GM21367 (cell line): ENCODE measurements around the gene ZFAND5.

ENCODE experiments used
- ATAC-seq: cut with Tn5 transposase; IDR thresholded peaks from one replicate; pipeline ENCODE4 v1.9.1; 2021; ENCODE audit not compliant: unreplicated experiment

ZFAND5 gene

DNA sequence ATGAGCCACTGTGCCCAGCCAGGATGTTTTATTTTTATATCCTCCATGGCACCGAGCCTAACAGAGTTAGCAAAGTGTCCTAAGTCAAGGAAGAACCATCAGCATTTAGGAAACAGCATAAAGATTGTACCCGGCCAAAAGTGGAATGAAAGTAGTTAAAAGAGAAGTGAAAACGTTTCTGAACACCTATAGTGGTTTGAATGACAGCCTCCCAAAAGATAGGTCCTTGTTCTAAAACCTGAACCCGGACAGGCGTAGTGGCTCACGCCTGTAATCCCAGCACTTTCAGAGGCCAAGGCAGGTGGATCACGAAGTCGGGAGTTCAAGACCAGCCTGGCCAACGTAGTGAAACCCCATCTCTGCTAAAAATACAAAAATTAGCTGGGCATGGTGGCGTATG is 37.4 kb downstream of the ZFAND5 start:
- ATAC-seq, result no peak

DNA sequence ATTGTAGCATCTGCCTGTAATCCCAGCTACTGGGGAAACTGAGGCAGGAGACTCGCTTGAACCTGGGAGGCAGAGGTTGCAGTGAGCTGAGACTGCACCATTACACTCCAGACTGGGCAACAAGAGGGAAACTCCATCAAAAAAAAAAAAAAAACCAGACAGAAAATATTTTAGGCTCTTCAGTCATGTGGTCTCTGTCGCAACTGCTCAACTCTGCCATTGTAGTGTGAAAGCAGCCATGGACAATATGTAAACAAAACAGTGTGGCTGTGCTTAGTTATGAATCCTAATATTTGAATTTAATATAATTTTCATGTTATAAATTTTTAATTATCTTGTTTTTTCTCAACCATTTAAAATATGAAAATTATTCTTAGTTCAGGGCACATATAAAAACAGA is 38.4 kb downstream of the ZFAND5 start:
- ATAC-seq, result no peak

DNA sequence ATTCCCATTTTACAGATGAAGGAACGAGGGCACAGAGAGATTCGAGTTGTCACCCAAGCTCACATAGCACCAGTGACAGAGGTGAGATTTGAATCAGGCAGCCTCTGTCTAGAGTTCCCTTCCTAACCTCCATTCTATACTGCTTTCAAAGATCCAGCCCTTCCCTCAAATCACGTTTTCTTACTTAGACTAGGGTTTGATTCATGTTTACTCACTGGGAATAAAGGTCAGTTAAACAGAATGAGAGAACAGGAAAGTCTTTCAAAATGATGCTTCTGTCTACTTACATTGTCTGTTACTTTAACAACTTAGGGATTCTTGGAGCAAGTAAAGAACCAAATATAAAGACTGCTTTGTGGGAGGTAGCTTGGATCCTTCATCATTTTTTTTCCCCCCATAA is 40.0 kb downstream of the ZFAND5 start:
- ATAC-seq, result no peak

DNA sequence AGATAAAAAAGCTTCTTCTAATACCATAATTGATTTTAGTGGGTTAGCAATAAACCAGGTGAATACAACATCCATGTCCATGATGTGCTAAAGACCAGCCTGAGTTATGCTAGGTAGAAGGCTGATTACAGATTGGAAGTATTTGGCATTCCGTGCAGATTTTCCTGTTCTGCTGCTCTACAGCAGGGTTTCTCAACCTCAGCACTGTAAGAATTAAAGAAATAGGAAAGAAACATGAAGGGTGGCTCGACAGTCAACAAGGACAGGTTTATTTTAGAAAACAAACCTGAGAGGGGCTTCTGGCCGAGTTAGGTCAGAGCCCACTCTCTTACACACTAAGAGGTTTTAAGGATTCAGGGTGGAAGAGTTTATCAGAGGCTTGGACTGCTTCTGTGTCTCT is 42.3 kb downstream of the ZFAND5 start:
- ATAC-seq, result no peak

DNA sequence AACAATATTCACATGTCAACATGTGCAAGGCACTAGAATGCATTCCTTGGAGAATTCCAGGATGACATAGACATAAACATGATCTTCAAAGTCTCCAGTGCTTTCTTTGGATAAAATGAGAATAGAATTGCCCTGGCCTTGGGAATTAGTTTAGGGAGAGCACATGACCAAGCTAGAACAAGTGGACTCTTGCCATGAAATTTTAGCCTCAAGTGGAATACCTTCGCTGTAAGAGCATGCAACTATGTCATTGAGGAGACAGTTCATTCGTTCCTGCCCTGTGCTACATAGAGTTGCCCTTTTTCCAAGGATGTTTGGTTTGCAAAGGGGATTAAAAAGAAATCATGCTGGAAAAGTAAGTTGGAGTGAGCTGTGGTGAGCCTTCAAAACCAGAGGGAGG is 42.7 kb downstream of the ZFAND5 start:
- no peak for ATAC-seq

DNA sequence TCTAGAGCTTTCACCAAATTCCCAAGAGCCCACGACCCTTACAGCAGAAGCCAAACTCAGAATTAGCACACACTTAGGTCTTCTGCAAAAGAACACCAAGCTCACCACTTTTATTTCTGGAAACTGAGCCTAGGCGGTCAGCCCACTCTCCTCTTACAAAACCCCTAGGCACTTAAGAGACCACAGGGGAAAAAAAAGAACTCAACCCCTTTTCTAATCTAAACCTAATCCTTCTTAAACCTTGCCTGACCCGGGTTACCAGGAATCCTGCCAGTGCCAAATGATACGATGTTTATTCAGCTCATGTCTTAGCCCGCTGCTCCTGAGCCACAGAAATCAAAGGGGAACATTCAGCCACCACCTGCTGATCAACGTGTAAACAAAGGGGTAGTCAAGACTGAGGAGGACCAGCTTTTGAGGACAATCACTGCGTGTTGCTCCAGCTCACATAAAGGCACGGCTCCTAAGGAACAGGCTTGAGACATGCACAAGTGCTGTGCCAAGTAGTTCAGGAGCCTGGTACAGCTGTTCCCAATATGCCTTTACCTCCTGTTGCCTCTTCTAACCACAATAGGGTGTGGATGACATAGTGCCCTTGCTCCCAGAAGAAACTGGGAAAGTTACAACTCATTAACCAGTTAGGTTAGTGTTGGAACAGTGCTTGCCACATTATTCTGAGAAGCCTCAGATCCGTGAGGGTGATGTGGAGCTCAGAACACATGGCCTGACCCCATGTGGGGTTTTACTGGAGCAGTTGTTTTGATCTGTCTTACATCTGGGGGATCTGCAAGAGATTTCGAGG is 49.3 kb downstream of the ZFAND5 start:
- no peak for ATAC-seq

DNA sequence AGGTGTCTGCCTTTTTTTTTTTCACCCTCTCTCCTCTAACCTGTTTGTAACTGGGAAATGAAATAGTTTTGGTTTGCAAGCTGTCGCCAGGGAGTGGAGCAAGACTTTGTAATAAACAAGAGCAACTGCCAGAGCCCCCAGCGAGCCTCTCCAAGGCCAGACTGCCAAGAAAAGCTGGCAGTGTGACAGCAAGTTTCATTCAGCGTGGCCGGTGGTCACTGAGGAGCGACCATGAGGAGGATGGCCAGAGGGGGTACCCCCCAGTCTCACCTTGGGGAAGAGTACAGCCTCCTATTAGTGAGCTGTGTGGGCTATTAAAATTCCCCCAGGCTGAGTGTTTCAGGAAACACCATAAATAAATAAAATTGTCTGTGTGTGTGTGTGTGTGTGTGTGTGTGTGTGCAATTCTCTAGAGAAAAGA is 49.9 kb downstream of the ZFAND5 start:
- ATAC-seq, result no peak

DNA sequence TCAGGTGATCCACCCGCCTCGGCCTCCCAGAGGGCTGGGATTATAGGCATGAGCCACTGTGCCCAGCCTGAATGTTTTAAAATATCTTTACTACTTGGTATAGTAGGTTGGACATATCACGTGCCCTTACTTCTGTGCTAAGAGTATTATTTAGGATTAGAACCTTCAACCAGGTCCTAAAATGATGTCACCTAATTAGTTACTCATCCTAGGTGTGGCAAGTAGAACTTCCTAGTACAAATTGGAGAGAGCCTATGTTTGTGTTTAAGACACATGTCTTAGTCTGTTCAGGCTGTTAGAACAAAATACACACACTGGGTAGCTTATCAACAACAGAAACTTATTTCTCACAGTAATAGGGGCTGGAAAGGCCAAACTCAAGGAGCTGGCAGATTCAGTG is 51.5 kb downstream of the ZFAND5 start:
- ATAC-seq, result no peak

DNA sequence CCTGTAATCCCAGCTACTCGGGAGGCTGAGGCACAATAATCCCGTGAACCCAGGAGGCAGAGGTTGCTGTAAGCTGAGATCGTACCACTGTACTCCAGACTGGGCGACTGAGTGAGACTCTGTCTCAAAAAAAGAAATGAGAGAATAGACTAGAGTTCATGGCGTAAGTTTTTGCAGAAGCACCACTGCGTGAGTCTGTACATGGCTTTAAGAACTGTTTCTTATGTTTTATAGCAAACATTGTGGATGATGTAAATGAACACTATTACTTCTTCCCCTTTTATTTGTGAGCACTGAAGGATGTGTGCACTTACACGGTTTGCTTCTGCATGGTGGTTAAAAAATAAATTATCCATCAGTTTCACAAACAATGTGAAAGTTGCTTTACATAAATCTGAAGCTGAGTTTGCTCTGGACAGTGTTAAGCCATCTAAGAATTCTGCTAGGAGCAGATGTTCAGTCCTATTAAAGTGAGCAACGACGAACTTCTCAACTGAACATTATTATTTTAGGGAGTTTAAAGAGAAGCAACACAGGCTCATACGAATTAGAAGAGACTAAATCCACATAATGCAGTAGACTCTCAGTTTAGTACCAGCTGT is 52.5 kb downstream of the ZFAND5 start:
- ATAC-seq, result no peak

DNA sequence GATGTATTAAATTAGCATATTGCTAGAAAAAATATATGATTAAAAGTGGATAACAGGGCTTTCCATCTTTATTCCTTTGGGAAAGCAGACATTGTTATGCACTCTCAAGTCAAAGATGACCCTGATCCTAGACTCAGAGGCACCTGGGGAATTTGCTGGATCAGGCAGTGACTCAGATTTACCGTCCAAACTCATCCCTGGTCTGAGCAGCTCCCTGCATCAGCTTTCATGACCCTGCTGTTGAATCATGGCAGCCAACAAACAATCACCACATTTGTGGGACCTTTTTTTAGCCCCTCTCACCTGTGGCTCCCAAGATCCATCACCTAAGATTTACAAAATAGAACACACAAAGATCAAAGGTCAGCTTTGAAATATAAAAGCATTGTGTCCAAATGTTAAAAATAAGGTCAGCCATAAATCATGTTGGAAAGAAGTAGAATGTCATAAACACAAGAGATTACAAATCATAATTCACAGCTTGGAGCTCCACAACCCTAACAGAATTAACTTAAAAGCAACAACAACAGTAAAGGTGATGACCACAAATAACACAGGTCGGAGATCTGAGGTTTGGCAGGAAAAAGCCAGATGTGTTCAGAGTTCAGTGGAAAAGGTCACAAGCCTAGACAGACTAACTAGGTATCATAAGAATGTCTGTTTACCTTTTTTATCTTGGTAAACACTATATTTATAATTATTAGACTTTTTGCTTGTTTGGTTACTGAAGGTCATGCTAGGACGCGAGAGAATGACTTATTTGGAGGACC is 55.5 kb downstream of the ZFAND5 start:
- no peak for ATAC-seq

DNA sequence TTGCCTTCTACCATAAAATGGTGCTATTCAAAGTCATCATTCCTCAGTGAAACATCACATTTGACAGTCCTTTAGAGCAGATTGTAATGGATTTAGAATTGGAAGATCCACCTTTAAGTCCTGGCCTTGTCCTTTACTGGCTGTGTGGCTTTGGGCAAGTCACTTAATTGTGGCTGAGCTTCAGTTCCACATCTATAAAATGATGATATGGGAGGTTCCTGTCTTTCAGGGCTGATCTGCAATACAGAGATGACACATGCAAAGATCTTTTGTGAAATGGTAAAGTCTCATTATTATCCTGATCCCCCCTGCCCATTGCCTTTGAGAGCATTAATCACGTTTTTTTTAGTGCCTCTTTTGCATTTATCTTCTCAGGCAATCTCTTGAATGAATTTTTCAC is 58.2 kb downstream of the ZFAND5 start:
- no peak for ATAC-seq

DNA sequence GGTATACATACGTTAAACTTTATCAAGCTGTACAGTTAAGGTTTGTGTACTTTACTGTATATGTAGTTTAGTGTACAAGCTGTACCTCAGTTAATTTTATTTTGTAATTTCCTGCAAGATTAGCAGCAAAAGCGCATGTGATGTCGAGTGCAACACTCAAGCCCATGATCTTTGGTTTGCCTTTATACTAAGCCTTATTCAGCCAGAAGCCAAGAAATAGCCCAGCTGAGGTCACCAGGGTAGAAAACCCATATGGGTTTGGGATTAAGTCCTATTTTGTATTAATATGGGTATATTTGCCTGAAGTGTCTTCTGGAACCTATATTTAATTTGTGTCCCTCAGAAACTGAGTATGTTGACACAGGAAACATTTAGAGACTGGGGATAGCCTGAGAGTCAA is 59.3 kb downstream of the ZFAND5 start:
- ATAC-seq, result no peak

DNA sequence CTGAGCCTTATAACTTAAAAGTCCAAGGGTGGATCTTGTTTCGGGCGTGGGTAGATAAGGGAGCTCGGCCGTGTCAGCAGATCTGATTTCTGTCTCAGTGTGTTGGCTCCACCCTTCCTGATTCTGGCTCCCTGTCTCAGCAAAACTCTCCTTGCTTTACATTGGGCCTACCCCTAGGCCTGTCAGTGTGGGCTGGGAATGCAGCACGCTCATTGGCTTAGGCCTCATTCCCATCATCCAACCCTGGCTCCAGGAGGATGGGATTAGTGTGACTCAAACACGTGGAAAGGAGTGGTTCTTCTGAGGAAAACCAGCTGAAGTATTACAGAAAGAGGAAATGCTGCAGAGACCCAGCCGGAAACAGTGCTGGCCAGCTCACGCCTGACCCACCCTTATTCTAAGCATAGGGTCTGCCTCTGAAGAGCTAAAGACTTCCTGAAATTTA is 59.9 kb downstream of the ZFAND5 start:
- ATAC-seq, result peak; percentile 73

DNA sequence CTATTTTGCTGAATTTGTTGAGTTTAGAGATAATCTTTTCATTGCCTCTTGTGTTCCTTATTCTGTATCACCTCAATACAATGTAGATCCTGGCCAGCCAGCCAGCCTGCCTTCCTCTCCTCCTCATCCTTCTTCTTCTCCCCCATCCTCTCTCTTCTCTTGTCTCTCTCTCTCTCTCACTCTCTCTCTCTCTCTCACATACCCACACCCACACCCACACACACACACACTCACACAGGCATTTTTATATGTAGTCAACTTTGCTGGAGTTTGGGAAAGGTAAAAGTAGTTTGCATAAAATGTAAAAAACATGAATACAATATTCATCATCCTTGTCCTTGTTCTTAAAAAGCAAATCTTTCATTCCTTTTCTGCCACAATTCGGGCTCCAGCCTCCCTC is 60.5 kb downstream of the ZFAND5 start:
- ATAC-seq, result no peak
